ENCODE results near the gene SNX5.

SNX5 gene

GRCh38 chr20:18004384-18005031 is 35.9 kb upstream of the SNX5 start:
- H3K27ac ChIP-seq, result no peak overlapping the region
- TF ChIP-seq ZFX (IDR thresholded peaks at IDR 0.05; ENCODE audit: borderline replicate concordance), result no peak
- TF ChIP-seq, protein P1, sequence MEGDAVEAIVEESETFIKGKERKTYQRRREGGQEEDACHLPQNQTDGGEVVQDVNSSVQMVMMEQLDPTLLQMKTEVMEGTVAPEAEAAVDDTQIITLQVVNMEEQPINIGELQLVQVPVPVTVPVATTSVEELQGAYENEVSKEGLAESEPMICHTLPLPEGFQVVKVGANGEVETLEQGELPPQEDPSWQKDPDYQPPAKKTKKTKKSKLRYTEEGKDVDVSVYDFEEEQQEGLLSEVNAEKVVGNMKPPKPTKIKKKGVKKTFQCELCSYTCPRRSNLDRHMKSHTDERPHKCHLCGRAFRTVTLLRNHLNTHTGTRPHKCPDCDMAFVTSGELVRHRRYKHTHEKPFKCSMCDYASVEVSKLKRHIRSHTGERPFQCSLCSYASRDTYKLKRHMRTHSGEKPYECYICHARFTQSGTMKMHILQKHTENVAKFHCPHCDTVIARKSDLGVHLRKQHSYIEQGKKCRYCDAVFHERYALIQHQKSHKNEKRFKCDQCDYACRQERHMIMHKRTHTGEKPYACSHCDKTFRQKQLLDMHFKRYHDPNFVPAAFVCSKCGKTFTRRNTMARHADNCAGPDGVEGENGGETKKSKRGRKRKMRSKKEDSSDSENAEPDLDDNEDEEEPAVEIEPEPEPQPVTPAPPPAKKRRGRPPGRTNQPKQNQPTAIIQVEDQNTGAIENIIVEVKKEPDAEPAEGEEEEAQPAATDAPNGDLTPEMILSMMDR (IDR thresholded peaks at IDR 0.05), result no peak

DNA sequence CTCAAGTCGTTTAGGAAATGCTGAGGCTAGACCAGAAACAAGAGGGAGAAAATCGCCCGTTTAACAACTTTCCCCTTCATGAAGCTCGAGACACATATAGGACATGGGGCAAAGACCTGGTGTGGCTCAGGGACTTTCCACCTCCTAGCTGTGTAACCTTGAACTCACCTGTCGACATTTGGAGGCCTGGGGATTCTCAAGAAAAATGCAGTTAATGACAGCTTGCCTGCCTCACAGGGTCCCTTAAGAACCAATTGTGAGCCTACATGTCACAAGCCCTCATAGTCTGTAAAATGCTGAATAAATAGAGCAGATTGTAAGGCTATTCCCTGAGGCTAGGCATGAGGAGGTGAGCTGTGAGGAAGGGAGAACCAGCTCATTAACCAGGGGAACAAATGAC is 35.3 kb upstream of the SNX5 start:
- H3K27ac ChIP-seq, result no peak overlapping the region
- TF ChIP-seq ZFX (IDR thresholded peaks at IDR 0.05; ENCODE audit: borderline replicate concordance), result no peak
- TF ChIP-seq, protein P1 (IDR thresholded peaks at IDR 0.05), result no peak

GRCh38 chr20:18001131-18001921 is 32.7 kb upstream of the SNX5 start:
- no peak for TF ChIP-seq ZFX (IDR thresholded peaks at IDR 0.05; ENCODE audit: borderline replicate concordance)
- no peak overlapping the region for H3K27ac ChIP-seq

DNA sequence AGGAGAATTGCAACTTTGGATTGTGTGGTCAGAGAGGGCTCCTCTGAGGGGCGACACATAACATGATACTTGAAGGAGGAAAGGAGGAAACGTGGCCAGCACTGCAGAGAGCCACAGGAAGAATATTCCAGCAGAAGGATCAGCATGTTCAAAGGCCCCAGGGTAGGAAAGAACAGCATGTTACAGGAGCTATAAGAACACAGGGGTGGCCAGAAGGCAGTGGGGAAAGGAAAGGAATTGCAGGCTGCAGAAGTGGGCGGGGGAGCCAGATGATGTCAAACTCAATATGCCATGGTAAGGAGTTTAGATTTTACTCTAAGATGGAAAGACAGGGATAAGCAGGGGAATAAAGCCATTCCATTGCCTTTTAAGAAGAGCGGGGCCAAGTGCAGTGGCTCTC is 31.0 kb upstream of the SNX5 start:
- no peak overlapping the region for H3K27ac ChIP-seq
- TF ChIP-seq, protein P1 (IDR thresholded peaks at IDR 0.05), result no peak
- TF ChIP-seq ZFX (IDR thresholded peaks at IDR 0.05; ENCODE audit: borderline replicate concordance), result no peak

DNA sequence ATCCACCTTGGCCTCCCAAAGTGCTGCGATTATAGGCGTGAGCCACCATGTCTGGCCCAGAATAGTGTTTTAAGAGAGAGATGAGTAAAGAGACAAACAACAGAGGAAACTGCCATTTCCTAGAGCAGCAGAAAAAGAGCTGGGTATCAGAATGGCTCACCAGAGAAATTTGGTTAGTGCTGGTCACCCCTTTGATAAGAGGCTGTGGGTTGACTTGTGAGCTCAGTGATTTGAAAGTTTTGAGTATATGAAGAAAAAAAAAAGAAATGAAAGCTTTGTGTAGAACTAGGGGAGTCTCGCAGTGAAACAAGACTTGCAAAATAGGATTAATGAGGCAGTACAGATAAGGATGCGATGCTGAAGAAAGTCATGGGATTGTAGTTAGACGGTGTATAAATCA is 29.9 kb upstream of the SNX5 start:
- TF ChIP-seq, protein P1 (IDR thresholded peaks at IDR 0.05), result no peak
- no peak for TF ChIP-seq ZFX (IDR thresholded peaks at IDR 0.05; ENCODE audit: borderline replicate concordance)
- H3K27ac ChIP-seq, result no peak overlapping the region

- no peak for TF ChIP-seq ZFX (IDR thresholded peaks at IDR 0.05; ENCODE audit: borderline replicate concordance)
- TF ChIP-seq, protein P1 (IDR thresholded peaks at IDR 0.05), result peak; percentile 96
- no peak overlapping the region for H3K27ac ChIP-seq
These were observed 27.6 kb upstream of the SNX5 start for GRCh38 chr20:17995967-17996819.

DNA sequence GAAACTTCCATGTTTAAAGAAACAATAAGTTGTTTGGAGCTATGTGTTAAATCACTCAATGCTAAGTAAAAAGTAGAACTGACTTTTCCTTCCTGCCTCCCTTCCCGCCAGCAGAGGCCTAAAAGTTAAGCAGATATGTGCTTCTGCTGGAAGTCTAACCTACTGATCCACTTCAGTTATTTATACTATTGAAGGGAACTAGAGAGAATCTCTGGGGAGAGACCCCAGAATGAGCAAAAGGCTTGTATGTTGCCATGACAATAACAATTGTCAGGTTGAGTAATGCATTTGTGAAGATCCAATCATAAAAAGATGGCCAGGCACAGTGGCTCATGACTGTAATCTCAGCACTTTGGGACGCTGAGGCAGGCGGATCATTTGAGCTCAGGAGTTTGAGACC is 25.0 kb upstream of the SNX5 start:
- H3K27ac ChIP-seq, result no peak overlapping the region
- no peak for TF ChIP-seq ZFX (IDR thresholded peaks at IDR 0.05; ENCODE audit: borderline replicate concordance)
- TF ChIP-seq, protein P1 (IDR thresholded peaks at IDR 0.05), result no peak
